HFF-Myc (cell line): Measurements from ENCODE around the gene C6orf58.

Source experiments
- DNase-seq: peaks from one replicate; pipeline ENCODE4 v3.0.0-alpha.2; 2011; ENCODE audit warnings: low read depth; ENCODE audit errors: extremely low read depth
- H3K4me3 ChIP-seq: replicated peaks from 2 replicates; pipeline ENCODE4 v1.5.1; 2011; ENCODE audit warnings: low read depth, mild to moderate bottlenecking, control low read depth, low read length
- TF ChIP-seq, protein P1 (sequence below): IDR thresholded peaks from 2 replicates; pipeline ENCODE4 v1.5.1; 2012; ENCODE audit warnings: mild to moderate bottlenecking, low read depth, low read length, control low read depth; ENCODE audit errors: missing control alignments

Gene C6orf58

DNA sequence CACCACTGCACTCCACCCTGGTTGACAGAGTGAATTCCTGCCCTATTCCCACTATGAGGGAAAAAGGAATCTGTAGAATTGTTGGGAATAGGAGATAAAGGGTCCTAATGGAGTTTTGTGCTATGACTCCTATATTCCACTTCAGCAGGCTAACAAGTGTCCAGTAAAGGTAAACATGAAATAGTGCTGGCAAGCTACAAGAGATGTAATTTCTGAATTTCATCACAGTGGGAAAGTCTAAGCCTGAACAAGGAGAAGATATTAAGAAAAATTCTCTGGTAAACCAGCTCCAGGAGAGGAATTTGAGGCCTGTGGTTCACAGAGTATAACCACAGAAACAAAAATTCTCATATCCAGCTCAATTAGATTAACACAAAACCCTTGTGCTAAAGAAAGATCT, 10.3 kb upstream of the C6orf58 start:
- DNase-seq: no peak
- no peak overlapping the region for H3K4me3 ChIP-seq

DNA sequence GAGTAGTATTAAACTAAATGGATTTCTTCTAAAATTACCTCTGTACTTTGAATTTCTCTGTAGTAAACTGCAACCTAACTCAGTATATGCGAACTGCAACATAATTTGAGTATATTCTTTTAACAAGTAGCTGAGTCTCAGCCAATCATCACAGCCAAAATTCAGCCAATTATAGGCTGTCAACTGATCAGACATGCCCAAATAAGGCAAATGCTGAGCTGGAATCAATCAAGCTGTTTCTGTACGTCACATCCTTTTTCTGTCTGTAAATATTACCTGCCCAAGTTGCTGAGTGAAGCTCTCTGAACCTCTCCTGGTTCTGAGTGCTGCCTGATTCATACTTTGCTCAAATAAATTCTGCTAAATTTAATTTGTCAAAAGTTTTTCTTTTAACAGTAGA, 9.5 kb upstream of the C6orf58 start:
- no peak overlapping the region for H3K4me3 ChIP-seq
- TF ChIP-seq, protein P1, sequence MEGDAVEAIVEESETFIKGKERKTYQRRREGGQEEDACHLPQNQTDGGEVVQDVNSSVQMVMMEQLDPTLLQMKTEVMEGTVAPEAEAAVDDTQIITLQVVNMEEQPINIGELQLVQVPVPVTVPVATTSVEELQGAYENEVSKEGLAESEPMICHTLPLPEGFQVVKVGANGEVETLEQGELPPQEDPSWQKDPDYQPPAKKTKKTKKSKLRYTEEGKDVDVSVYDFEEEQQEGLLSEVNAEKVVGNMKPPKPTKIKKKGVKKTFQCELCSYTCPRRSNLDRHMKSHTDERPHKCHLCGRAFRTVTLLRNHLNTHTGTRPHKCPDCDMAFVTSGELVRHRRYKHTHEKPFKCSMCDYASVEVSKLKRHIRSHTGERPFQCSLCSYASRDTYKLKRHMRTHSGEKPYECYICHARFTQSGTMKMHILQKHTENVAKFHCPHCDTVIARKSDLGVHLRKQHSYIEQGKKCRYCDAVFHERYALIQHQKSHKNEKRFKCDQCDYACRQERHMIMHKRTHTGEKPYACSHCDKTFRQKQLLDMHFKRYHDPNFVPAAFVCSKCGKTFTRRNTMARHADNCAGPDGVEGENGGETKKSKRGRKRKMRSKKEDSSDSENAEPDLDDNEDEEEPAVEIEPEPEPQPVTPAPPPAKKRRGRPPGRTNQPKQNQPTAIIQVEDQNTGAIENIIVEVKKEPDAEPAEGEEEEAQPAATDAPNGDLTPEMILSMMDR: no peak
- no peak for DNase-seq

More for the DNA sequence above, 10.3 kb upstream of the C6orf58 start:
- TF ChIP-seq, protein P1: no peak

DNA sequence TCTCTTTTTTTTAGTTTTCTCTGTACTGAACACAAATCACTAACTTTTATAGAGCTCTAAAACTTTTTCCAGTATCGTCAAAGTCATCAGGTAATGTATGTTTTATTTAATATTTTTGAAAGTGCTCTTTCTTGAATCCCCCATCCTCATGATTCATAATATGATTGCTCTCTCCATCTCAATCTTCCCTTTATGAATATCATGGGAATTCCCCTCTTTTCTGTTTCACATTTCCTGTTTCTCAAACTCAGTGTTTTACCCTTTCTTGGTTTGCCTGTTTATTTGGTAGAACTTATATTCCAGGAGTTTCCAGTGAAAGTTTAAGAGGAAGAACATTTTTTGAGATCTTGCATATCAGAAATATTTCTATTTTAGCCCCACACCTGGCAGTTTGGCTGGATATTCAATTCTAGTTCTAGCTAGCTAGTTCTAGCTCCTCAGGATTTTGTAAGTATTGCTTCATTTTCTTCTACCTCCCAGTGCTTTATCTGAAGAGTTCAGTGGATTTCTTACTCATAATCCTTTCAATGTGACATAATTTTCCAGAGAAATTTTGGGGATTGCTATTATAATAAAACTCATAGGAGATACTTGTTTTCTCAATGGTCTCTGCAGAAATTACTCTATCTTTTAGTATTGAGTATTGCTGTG, 6.1 kb upstream of the C6orf58 start:
- no peak overlapping the region for H3K4me3 ChIP-seq
- DNase-seq: no peak

DNA sequence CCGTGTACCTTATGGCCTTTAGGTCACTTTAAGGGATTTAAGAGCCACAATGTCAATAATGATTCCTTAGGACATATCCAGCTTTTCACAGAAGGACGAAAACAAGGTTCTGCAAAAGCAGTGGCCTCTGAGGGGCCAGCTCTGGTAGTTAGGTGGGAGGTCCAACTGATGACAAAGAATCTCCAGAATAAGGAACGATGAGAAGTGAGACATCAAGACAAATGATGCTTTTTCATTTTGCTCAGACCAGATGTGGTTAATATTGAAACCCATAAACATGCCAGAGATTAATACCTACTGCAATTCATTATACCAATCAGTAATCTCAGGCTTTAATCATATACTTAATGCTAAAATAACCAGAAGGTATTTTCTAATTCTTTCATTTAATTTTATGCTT, 1.9 kb downstream of the C6orf58 start:
- TF ChIP-seq, protein P1: no peak
- H3K4me3 ChIP-seq: no peak overlapping the region
- DNase-seq: no peak

More for the DNA sequence above, 6.1 kb upstream of the C6orf58 start:
- TF ChIP-seq, protein P1: no peak

DNA sequence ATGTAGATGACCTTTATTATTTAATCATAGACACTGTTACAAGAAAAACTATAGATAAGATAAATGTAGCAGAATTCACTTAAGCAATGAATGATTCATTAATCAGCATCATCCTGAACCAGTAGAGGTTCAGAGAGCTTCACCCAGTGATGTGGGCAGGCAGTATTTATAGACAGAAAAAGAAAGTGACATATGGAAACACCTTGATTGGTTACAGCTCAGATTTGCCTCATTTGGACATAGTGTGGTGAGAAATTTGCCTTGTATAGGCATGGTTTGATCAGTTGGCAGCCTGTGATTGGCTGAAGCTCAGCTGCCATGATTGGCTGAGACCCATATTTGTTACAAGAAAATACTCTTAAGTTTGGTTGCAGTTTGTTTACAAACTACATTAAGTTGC, 4.6 kb downstream of the C6orf58 start:
- TF ChIP-seq, protein P1: no peak
- no peak overlapping the region for H3K4me3 ChIP-seq
- DNase-seq: no peak

DNA sequence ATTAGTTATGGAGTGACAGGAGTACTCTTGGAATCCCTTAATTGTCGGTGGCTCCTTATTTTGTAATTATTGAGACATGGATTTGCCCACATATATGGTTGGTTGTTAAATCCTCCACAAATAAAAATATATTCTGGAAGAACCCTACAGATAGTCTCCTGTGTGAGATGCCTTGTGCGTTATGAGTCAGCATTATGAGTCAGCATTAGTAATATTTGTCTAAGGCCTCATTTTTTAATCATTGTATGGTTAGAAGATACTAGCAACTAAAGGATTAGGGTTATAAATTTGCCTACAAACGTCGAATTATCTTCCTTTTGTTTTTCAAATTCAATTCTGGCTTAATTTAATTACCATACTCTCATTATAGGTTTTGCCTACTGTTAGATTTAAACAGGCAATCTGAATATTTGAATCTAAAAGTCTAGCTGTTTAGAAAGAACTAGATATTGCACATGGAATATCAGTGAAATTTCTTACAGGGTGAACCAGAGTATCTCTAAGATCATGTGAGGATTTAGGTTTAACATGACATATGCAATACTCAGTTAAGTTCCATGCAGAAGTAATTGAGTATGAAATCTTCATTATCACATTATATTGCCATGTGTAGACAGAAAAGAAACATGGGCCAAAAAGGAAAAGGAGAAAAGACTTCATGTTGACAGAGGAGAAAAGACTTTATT, 5.9 kb downstream of the C6orf58 start:
- TF ChIP-seq, protein P1: no peak
- H3K4me3 ChIP-seq: no peak overlapping the region
- no peak for DNase-seq
